ENCODE measurements around the gene MINDY1.

Gene MINDY1

GRCh38 chr1:151011154-151011850, 4.6 kb upstream of the MINDY1 start:
- no peak for DNase-seq (ENCODE audit: low spot score)

- no peak for DNase-seq (ENCODE audit: low spot score)
Measured at GRCh38 chr1:151010346-151010726, 3.6 kb upstream of the MINDY1 start.

GRCh38 chr1:151009674-151010345, 3.1 kb upstream of the MINDY1 start:
- DNase-seq (ENCODE audit: low spot score), result no peak

GRCh38 chr1:151009206-151009587, 2.5 kb upstream of the MINDY1 start:
- peak; percentile 15 for DNase-seq (ENCODE audit: low spot score)

GRCh38 chr1:151008244-151009205, 1.8 kb upstream of the MINDY1 start, which contains the start of gene PRUNE1:
Gene PRUNE1, plus strand, starts transcription at chr1:151008449. Its CDS starts 184 bp downstream, at chr1:151008633.
- peak; percentile 100 for DNase-seq (ENCODE audit: low spot score)

- no peak for DNase-seq (ENCODE audit: low spot score)
Measured at GRCh38 chr1:151007853-151008243, 1.1 kb upstream of the MINDY1 start.

- DNase-seq (ENCODE audit: low spot score), result no peak
Measured at GRCh38 chr1:151005729-151006319, 878 bp downstream of the MINDY1 start.

- DNase-seq (ENCODE audit: low spot score), result no peak
Measured at GRCh38 chr1:151003180-151003579, 3.5 kb downstream of the MINDY1 start.

GRCh38 chr1:151002611-151003010, 4.1 kb downstream of the MINDY1 start:
- DNase-seq (ENCODE audit: low spot score), result no peak

GRCh38 chr1:151002051-151002450, 4.7 kb downstream of the MINDY1 start:
- no peak for DNase-seq (ENCODE audit: low spot score)

- no peak for DNase-seq (ENCODE audit: low spot score)
Measured at GRCh38 chr1:151001602-151002001, 5.1 kb downstream of the MINDY1 start.

- no peak for DNase-seq (ENCODE audit: low spot score)
Measured at GRCh38 chr1:151000408-151000807, 6.3 kb downstream of the MINDY1 start.

- DNase-seq (ENCODE audit: low spot score), result no peak
Measured at GRCh38 chr1:150999926-151000325, 6.8 kb downstream of the MINDY1 start.

GRCh38 chr1:150999051-150999674, 7.5 kb downstream of the MINDY1 start:
- DNase-seq (ENCODE audit: low spot score), result no peak

GRCh38 chr1:150997949-150998348, 8.8 kb downstream of the MINDY1 start:
- no peak for DNase-seq (ENCODE audit: low spot score)

- DNase-seq (ENCODE audit: low spot score), result no peak
Measured at GRCh38 chr1:150997126-150997872, 9.4 kb downstream of the MINDY1 start.

GRCh38 chr1:150995896-150996295, 10.8 kb downstream of the MINDY1 start:
- DNase-seq (ENCODE audit: low spot score), result peak; percentile 48

GRCh38 chr1:150995460-150995859, 11.2 kb downstream of the MINDY1 start:
- no peak for DNase-seq (ENCODE audit: low spot score)

- no peak for DNase-seq (ENCODE audit: low spot score)
Measured at GRCh38 chr1:150994248-150994647, 12.5 kb downstream of the MINDY1 start.

GRCh38 chr1:150992626-150993025, 14.1 kb downstream of the MINDY1 start:
- no peak for DNase-seq (ENCODE audit: low spot score)

GRCh38 chr1:150987924-150988323, 18.8 kb downstream of the MINDY1 start:
- no peak for DNase-seq (ENCODE audit: low spot score)

Measured in iPS-NIHi11 (cell line).